ENCODE data around the gene TBX1.
"Not testable (repeated sequence)": the region's sequence is repeated elsewhere in the genome, so short reads cannot be mapped to it uniquely, and the experiment has no call there.

TBX1 gene

GRCh38 chr22:19786264-19786585, 25.6 kb downstream of the TBX1 start:
- no peak for DNase-seq

- DNase-seq, result no peak
Observed at GRCh38 chr22:19786959-19787848, 26.6 kb downstream of the TBX1 start.

DNA sequence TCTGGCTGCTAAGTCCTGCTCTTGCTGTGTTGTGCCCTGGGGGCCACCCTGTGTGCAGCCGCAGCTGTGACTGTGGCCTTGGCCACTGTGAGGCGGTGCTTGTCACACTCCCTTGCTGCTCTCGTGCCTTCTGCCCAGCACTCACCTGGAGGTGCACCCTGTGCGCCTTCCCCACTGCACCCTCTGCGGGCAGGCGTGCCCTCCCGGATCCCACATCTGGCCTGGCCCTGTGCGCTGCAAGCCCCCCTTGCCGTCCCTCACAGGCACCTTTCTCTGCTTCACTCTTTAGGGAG, 27.2 kb downstream of the TBX1 start:
- no peak for DNase-seq

GRCh38 chr22:19788661-19789225, 28.2 kb downstream of the TBX1 start:
- DNase-seq, result no peak

GRCh38 chr22:19789406-19789805, 28.8 kb downstream of the TBX1 start:
- no peak for DNase-seq

DNA sequence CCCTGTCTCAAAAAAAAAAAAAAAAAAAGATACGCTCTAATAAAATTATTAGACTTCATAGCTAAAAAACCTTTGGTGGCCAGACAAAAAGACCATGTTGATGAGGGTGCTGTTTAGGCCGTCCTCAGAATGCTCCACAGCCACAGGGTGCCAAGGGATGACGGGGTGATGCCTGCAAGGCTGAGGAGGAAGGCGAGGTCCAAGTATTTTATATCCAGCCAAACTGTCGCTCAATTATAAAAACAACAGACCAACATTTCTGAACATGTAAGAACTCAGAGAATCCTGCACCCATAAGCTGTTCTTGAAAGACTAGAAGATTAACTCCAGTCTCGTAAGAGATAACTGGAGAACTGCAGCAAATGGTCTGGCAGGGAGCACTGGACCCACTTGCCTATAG, 29.2 kb downstream of the TBX1 start:
- DNase-seq, result no peak

DNA sequence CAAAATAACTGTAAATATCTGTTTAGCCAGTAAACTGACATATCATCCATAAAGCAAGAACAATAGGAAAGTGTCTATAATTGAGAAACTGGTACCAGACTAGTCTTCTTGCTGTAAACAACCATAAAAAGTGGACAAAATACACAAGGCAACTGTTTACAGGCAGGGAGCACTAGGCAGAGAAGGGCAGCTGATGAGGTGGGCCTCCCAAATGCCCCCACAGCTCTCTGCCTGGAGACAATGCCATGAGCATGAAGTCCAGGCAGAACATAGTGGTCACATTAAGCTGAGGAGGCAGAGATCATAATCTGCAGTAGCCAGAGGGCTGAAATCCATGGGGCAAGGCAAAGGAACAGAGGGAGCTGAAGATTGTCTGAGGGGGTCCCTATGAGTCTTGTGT, 30.7 kb downstream of the TBX1 start:
- no peak for DNase-seq

GRCh38 chr22:19791894-19792293, 31.3 kb downstream of the TBX1 start:
- no peak for DNase-seq

DNA sequence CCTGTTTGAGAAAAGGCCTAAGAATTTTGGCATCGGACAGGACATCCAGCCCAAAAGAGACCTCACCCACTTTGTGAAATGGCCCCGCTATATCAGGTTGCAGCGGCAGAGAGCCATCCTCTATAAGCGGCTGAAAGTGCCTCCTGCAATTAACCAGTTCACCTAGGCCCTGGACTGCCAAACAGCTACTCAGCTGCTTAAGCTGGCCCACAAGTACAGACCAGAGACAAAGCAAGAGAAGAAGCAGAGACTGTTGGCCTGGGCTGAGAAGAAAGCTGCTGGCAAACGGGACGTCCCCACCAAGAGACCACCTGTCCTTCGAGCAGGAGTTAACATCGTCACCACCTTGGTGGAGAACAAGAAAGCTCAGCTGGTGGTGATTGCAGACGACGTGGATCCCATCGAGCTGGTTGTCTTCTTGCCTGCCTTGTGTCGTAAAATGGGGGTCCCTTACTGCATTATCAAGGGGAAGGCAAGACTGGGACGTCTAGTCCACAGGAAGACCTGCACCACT, 31.9 kb downstream of the TBX1 start:
- DNase-seq, result not testable (repeated sequence)

GRCh38 chr22:19793161-19793560, 32.6 kb downstream of the TBX1 start:
- DNase-seq, result no peak

DNA sequence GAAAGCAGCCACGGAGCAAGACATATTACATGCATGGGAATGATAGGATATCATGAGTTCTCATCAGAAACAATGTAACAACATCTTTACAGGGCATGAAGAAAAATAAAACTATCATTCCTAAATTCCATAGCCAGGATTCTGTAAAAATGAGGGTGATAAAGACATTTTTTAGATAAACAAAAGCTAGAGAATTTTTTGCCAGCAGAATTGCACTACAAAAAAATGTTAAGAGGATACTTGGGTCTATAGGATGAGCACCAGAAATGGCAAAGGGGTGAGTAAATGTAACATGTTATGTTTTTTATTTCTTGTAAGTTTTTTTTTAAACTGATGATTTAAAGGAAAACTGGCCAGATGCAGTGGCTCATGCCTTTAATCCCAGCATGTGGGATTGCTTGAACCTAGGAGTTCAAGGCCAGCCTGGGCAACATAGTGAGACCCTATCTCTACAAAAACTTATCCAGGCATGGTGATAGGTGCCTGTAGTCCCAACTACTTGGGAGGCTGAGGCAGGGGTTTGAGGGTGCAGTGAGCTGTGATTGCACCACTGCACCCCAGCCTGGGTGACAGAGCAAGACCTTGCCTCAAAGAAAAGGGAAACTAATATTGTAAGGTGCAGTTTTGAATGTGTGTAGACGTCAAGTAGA, 33.2 kb downstream of the TBX1 start:
- DNase-seq, result no peak

DNA sequence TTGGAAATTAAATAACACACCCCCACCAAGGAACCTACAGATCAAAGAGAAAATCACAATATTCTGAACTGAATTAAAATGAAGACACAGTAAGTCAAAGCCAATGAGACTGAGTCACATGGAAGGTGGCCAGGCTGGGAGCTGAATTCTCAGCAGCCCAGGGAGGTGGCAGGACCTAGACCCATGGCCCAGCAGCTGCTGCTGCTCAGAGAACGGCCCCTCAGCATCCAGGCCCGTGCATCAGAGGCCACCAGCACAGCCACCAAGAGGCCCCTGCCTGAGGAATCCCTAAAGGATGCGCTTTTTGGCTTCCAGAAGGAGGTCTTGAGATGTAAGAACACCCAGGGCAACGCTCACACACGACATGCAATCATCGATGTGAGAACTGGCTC, 35.0 kb downstream of the TBX1 start:
- no peak for DNase-seq

- DNase-seq, result no peak
Observed at GRCh38 chr22:19796160-19796559, 35.6 kb downstream of the TBX1 start.

DNA sequence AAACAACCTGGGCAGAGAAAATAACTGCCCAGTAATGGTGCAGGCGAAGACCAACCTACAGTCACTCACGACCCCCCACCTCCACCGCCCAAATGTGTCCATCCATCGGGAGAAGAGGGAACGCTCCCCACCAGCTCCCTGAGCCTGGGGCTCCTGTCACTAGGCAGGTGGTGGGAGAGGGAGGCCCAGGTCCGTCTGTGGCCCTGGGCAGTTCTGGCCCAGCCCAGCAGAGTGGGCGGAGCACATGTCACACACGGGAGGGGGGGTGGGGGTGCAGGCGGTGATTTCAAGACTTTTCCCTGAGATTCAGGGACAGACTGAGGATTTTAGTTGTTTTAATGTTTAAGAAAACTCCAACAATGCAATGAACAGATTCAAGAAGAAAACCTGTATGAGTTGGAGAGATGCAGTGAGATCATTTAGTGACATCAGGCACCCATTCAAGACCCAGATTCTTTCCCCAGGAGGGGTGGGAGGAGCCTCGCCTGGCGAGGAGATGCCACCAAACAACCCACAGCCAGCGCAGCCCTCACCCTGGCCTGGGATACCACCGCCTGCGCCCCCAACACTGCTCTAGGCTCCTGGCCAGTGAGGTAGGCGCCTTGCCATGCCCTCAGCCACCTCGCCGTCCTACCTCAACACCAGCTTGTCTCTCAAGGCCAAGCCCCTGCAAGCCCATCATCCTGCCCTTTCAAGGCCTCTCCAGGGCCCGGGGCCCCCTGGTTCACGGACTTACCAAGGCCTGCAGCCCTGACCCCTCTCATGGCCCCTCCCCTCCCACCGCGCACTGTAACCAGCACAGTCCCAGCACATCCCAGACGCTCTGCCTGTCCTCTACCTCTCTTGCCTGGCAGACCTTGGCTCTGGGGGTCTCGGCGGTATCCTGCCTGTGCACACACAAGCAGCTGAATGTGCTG, 36.8 kb downstream of the TBX1 start:
- no peak for DNase-seq

- DNase-seq, result no peak
Observed at GRCh38 chr22:19798003-19798665, 37.6 kb downstream of the TBX1 start.

GRCh38 chr22:19798891-19799293, 38.3 kb downstream of the TBX1 start:
- no peak for DNase-seq

DNA sequence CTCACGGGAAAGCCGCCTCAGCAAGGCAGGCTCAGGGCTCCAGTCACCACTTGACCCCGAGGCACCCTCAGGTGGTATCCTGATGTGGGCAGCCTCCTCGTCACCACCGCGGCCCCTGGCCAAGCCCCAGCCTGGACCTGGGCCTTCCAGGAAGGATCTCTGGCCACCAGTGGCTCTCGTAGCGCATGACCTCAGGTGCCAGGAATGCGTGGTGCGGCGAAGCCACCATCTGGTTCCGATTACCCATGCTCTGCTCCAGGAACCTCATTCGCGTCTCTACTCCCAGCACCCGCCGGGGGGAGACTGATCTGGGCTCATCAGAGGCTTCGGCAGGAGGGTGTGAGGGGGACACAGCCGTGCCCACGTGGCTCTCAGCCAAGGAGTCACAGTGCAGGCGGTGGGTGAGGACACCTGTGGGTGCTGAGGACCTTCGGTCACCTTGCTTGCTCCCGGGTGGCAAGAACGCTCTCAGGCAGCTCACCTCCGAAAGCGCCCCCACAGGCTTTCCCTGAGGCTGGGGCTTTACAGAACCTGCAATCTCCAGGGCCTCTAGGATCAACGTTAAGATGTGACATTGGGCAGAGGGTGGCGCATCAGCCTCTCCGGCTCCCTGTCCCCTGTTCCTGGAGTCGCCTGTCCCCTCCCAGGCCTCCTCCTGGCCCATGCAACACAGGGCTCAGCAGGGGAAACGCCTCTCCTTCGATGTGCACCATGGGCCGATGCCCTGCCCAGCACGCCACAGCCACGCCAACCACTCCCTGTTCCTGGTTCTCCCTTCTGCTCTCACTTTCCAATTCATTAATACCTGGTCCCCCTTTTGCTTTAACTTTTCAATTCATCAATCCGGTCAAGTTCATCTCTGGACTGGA, 39.0 kb downstream of the TBX1 start:
- DNase-seq, result no peak

DNA sequence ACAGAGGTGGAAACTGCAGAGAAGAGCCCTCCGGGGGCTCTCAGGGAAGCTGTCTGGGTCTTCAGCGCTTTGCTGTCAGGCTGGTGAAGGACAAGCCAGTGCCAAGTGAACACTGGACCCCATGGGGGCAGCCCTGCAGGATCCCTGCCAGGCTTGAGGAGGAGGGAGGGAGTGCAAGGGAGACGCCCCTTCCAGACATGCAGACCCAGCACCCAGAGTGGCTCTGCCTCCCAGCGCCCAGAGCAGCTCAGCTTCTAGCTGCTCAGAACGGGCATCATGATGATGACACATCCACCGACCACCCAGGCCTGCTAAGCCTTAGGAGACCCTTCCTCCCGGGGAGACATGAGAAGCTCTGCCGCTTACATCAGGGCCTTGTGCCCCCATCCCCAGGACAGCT, 39.7 kb downstream of the TBX1 start:
- no peak for DNase-seq

- DNase-seq, result no peak
Observed at GRCh38 chr22:19800761-19801244, 40.2 kb downstream of the TBX1 start.

- no peak for DNase-seq
Observed at GRCh38 chr22:19801340-19802000, 40.9 kb downstream of the TBX1 start.

Measured in NCI-H524 treated with DMSO at 0.1 percent for 48 hours (cell line).